GM18517 (cell line): ENCODE data around the gene EGFLAM.

Experiments
- ATAC-seq: cut with Tn5 transposase; IDR thresholded peaks from one replicate; pipeline ENCODE4 v1.9.1; 2021; ENCODE audit warnings: mild to moderate bottlenecking, moderate library complexity; ENCODE audit not compliant: unreplicated experiment

Gene EGFLAM

DNA sequence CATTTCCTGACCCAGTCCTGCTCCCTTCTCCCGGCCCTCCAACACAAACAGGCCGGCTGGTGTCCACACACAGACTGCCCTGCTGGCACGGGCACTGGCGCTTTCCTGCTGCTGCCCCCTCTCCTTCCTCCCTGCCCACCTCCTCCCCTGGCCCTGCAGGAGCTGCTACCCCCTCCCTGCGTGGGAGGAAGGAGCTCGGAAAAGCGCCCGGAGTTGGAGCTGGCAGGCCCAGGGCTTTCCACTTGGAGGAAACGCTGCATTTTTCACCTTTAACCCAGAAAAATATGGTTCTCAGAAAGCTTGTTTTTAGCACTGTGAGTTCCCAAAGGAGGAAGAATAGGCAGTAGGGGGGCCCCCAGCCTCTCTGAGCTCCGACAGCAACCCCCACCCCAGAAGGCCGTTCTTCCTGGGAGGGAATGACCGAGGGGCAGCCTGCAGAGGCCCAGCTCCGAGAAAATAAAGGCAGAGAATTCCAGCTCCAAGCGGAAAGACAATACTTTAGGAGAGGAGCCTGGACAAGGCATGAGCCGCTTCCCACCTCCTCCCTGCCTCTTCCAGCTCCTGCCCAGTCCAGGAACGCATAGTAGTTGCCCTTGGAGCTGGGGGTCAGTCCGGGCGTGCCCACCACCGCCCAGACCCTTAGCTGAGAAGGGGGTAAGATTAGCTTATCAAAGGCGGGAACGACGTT is 209.1 kb downstream of the EGFLAM start:
- ATAC-seq = no peak

GRCh38 chr5:38468202-38468673 is 209.9 kb downstream of the EGFLAM start:
- ATAC-seq = no peak

DNA sequence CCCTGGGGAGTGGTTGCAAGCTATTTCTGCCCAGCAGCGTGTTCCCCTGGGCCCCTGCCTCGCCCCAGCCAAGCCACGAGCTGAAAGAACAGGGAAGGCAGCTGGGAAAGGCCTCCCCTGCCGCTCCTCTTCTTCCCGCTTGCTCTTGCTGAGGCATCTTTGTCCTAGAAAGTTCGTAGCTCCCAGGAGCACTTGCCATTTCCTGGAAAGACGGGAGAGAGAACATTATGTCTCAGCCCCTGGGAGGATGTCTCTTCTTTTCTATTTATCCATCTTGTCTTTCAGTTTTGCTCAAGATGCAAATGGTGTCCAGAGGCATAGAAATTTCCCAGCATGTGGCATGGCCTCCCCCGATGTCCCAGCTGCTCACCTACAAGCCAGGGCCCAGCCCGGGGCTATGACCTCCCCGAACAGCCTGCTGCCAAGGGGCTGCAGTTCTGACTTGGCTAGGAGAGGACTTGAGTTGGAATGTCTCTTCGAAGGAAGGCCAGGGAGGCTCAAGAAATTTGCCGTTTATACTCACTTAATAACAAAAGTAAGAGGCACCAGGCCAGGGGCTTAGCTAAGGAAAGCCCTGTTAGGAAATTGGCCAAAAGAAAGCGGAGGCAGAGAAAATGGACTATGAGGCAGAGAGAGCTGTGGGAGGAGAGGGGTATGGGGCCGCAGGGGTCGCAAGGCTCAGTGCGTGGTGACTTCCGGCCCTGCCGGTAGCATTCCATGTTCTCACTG is 210.8 kb downstream of the EGFLAM start:
- ATAC-seq = no peak

DNA sequence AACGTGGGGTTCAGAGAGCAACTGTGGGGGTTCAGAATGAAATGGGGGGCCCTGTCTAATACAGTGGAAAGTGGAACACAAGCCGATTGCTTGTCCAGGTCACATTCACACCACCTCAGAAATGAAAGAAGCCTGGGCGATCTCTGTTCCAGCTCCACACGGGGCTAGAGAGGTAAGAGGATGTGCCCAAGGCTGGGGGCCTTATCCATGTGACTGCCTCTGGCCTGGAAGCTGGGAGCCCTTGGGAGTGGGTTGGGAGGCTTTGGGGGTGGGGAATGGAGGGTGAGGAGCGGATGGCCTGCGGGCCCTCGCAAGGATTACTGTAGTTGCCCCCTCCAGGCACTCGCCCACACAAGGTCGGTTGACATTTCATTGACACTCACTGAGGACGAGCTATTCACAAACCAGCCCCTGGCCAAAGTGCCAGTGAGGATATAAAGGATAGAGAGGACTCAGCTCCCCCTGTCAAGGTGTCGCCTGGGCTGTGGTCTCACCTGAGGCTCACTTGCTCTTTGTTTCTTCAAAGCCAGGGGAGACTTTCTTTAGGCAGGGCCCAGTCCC is 211.4 kb downstream of the EGFLAM start:
- no peak for ATAC-seq

DNA sequence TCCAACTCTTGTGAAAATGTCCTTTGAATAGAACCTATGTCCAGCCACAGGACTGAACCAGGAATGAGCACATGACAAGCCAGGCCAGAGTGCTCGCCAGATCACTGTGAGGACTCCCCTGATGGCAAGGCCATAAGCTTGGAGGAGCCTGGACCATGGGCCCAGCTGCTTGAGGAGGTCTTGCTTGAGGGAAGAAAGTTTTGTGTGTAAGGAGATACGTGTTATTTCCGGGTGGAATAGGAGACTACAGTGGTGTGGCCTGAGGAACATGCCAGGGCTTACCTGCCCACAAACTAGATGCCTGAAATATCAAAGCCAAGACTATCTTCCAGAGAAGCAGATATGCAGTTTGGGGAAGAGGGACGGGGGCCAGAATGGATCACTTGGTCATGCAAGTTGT is 213.3 kb downstream of the EGFLAM start:
- no peak for ATAC-seq

DNA sequence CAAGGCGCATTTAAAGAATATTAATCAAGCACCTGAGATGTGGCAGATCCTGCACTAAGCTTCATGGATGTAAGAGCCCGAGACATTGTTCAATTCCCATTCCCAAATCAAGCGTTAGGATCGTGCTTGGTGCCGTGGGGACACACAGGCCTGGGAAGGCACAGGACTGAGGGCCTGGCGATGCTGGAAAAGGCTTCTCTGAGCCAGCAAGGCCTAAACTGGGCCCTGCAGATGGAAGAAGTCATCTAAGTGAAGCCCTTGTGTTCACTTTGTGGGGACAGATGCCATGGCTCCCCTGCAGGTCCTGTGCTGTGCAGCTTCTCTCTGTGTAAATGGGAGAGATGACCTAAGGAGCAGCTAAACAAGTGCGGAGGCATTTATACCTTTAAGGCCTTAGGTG is 214.2 kb downstream of the EGFLAM start:
- no peak for ATAC-seq

GRCh38 chr5:38473008-38473407 is 214.6 kb downstream of the EGFLAM start:
- ATAC-seq = no peak

GRCh38 chr5:38478166-38478565 is 219.8 kb downstream of the EGFLAM start:
- ATAC-seq = no peak

GRCh38 chr5:38478878-38479277 is 220.5 kb downstream of the EGFLAM start:
- ATAC-seq = no peak

DNA sequence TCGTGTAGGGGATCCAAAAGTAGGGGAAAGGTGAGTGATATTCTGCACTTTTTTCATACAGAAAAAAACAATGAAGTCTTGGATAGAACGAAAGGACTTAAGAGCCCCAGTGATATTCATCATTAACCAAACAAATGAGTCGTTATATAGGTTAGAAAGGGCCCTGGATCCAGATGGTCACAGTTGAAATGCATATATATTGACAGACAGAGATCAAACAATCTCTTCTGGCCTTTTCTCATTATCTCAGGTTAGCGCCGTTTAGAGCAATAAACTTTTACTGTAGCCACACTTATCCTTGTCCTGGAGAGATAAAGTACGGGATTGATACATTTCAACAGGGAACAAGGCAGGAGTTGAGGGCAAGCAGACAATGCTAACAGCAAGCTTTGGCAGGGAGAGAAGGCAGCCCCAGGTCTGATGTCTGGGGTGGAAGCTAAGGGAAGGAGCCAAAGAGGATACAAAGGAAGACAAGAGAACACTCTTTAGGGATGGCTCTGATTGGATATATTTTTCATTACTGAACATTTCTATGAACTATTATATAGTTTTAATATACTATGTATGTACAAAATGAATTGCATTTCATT is 221.1 kb downstream of the EGFLAM start:
- ATAC-seq = no peak

- ATAC-seq = no peak
Measured at GRCh38 chr5:38483805-38484398, 225.5 kb downstream of the EGFLAM start.

GRCh38 chr5:38494175-38494574 is 235.8 kb downstream of the EGFLAM start:
- no peak for ATAC-seq

DNA sequence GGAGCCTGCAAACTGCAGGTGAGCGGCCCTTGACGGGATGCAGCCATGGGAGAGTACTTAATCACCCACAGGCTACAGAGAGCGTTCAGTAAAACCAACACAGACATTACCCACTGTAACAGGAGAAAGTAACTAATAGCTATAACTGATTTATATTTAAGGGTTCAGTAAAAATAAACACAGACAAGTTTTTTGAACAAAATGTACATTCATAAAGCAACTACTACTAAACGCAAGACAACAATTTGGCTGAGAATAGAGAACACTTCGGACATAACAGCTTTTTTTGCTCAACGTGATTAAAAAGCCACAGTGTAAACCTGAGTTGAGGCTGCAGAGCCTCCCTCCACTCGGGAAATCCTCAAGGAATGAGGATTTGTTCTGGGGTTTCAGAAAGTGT is 236.4 kb downstream of the EGFLAM start:
- no peak for ATAC-seq

GRCh38 chr5:38497946-38498345 is 239.6 kb downstream of the EGFLAM start:
- no peak for ATAC-seq

- no peak for ATAC-seq
Measured at GRCh38 chr5:38500573-38501260, 242.4 kb downstream of the EGFLAM start.

- ATAC-seq = no peak
Measured at GRCh38 chr5:38506302-38506701, 247.9 kb downstream of the EGFLAM start.

- ATAC-seq = no peak
Measured at GRCh38 chr5:38509185-38509584, 250.8 kb downstream of the EGFLAM start.
